Neural crest cell (in vitro differentiated cells): ENCODE measurements around the gene ASTL. TPM values are rescaled to one million over a fixed set of nuclear protein-coding genes. Genes with fewer than 3 reads are reported as not detected.

ENCODE experiments used
- DNase-seq: peaks from one replicate; pipeline ENCODE4 v3.0.0; 2021; ENCODE audit warnings: low read depth, mixed read lengths, low spot score
- H3K27ac Mint-ChIP-seq: one replicate; pipeline ENCODE4 v1.8.0; 2021; ENCODE audit warnings: mild to moderate bottlenecking, mixed read lengths; ENCODE audit not compliant: unreplicated experiment
- H3K27me3 Mint-ChIP-seq: 2 replicates; pipeline ENCODE4 v1.8.0; 2021; ENCODE audit warnings: low read depth, mild to moderate bottlenecking, mixed read lengths
- H3K36me3 Mint-ChIP-seq: 2 replicates; pipeline ENCODE4 v1.8.0; 2021; ENCODE audit warnings: low read depth, mild to moderate bottlenecking, mixed read lengths
- H3K4me1 Mint-ChIP-seq: 2 replicates; pipeline ENCODE4 v1.8.0; 2021; ENCODE audit warnings: mixed read lengths
- H3K4me3 Mint-ChIP-seq: one replicate; pipeline ENCODE4 v1.8.0; 2021; ENCODE audit warnings: mild to moderate bottlenecking, mixed read lengths
- H3K9me3 Mint-ChIP-seq: 2 replicates; pipeline ENCODE4 v1.8.0; 2021; ENCODE audit warnings: mixed read lengths
- CTCF ChIP-seq: fragments of 200-600 bp; sonication (generic); conservative IDR thresholded peaks from 2 replicates; pipeline ENCODE4 v1.5.0; 2021; ENCODE audit warnings: antibody characterized with exemption, mild to moderate bottlenecking
- total RNA-seq: library from RNA; stranded (reverse); gene quantifications from 2 replicates; pipeline ENCODE4 v1.2.1, GENCODE V29; 2021

ASTL gene
- total RNA-seq, 1 donor from 2014 or later: not detected

DNA sequence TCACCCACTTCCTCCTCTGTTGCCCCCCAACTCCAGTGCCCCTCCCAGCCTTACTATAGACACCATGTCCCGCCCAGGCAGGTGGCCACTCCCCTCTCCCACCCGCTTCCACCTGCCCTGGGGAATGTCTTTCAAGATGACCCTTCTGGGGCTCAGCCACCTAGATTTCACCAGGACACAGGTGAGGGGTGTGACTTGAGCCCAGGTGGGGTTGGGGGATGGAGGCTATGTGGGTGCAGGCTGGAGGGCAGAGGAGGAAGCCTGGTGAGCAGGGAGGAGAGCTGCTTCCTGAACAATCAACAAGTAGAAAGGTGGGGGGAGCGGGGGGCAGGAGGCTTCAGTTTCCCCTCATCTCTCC is 30.6 kb downstream of the ASTL start:
- no peak overlapping the region for H3K4me3 Mint-ChIP-seq
- TF ChIP-seq CTCF: no peak
- peaks cover 24% of the 10 kb centered on the region for H3K4me1 Mint-ChIP-seq
- no peaks in the 10 kb centered on the region for H3K36me3 Mint-ChIP-seq
- peaks cover 4% of the 10 kb centered on the region for H3K9me3 Mint-ChIP-seq
- DNase-seq: no peak
- no peak overlapping the region for H3K27ac Mint-ChIP-seq
- H3K27me3 Mint-ChIP-seq: no peaks in the 10 kb centered on the region

DNA sequence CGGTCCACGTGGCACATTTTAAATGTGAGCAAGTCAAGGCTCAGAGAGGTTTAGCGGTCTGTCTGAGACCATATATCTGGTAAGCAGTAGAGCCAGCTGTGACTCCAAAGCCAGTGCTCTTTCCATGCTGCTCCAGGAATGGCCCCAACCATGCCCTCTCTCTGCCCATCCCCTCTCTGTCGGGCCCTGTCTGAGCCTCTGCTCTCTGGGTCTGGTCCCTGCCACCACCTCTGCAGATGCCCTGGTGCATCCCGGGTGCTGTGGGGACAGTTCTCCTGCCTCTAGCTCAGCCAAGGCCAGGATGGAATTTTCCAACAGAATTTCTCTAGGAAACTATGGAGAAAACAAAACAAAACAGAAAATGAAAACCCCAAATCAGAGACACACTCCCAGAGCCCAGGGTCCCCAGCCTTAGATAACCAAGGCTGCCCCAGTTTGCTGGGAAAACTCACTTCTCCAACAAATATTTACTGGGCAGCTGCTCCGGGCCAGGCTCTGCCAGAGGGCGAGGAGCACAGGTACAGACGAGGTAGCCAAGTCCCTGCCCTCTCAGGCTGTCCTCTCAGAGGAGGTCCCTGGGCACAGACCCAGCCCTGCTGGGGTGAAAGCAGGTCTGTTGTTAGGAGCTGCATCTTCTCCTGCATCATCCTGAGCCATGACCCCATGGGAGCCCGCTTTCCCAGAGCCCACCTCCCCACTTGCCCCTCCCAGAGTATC is 31.2 kb downstream of the ASTL start:
- H3K9me3 Mint-ChIP-seq: peaks cover 4% of the 10 kb centered on the region
- H3K4me1 Mint-ChIP-seq: peaks cover 24% of the 10 kb centered on the region
- H3K36me3 Mint-ChIP-seq: no peaks in the 10 kb centered on the region
- DNase-seq: no peak
- no peak for TF ChIP-seq CTCF
- H3K4me3 Mint-ChIP-seq: no peak overlapping the region
- no peak overlapping the region for H3K27ac Mint-ChIP-seq
- no peaks in the 10 kb centered on the region for H3K27me3 Mint-ChIP-seq

DNA sequence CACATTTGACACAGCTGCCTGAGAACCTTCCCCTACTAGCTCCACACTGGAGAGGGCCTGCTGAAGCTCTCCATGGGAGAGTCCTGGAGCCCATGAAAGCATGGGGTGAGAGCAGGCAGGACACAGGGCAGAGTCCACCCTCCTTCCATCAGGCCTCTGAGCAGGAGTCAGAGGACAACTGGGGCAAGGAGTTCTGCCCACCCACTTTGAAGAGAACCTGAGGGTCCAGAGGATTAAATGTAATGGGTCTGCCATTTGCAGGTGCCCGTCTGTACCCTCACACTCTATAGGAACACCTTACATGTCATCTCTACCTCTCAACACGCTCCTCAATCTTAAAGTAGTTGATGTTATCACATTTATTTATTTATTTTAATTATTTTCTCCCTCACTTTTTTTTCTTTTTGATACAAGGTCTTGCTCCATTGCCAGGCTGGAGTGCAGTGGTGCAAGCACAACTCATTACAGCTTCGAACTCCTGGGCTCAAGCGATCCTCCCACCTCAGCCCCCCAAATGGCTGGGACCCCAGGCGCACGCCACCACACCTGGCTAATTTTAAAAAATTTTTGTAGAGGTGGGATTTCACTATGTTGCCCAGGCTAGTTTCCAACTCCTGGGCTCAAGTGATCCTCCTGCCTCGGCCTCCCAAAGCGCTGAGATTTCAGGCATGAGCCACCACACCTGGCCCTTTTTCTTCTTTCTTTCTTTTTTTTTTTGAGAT is 32.1 kb downstream of the ASTL start:
- H3K4me3 Mint-ChIP-seq: no peak overlapping the region
- H3K27me3 Mint-ChIP-seq: no peaks in the 10 kb centered on the region
- H3K27ac Mint-ChIP-seq: no peak overlapping the region
- peaks cover 24% of the 10 kb centered on the region for H3K4me1 Mint-ChIP-seq
- H3K9me3 Mint-ChIP-seq: peaks cover 4% of the 10 kb centered on the region
- H3K36me3 Mint-ChIP-seq: no peaks in the 10 kb centered on the region
- DNase-seq: no peak
- no peak for TF ChIP-seq CTCF

GRCh38 chr2:96105152-96105915 is 33.0 kb downstream of the ASTL start:
- no peak for TF ChIP-seq CTCF
- H3K27me3 Mint-ChIP-seq: no peaks in the 10 kb centered on the region
- H3K36me3 Mint-ChIP-seq: no peaks in the 10 kb centered on the region
- no peak overlapping the region for H3K4me3 Mint-ChIP-seq
- H3K27ac Mint-ChIP-seq: no peak overlapping the region
- peaks cover 24% of the 10 kb centered on the region for H3K4me1 Mint-ChIP-seq
- H3K9me3 Mint-ChIP-seq: peaks cover 4% of the 10 kb centered on the region
- DNase-seq: no peak

DNA sequence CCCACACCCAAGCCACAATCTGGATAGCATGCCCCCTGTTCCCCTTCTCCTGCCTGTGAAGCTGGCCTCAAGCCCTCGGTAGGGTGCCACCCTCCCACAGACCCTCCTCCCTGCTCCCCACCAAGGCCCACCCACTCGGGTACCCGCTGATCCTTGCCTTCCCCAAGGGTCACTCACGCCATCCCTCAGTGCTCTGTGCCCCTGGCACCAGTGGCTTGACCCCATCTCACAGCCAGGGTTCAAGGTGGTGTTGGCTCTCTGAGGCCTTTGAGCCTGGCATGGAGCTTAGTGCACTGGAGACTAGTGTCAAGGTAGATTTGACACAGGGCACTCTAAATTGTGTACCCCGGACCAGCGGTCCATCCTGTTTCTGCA is 33.8 kb downstream of the ASTL start:
- no peak overlapping the region for H3K4me3 Mint-ChIP-seq
- no peaks in the 10 kb centered on the region for H3K36me3 Mint-ChIP-seq
- no peak for DNase-seq
- TF ChIP-seq CTCF: no peak
- H3K4me1 Mint-ChIP-seq: peaks cover 22% of the 10 kb centered on the region
- no peaks in the 10 kb centered on the region for H3K27me3 Mint-ChIP-seq
- peaks cover 4% of the 10 kb centered on the region for H3K9me3 Mint-ChIP-seq
- H3K27ac Mint-ChIP-seq: no peak overlapping the region
